Natural killer cell (primary cell): ENCODE results near the gene CGB3. TPM values are rescaled to one million over a fixed set of nuclear protein-coding genes. Genes with fewer than 3 reads are reported as not detected.

Experiments used
- ATAC-seq, 3 donors: fragments of 150-1000 bp in 2 of 3; fragments of 200-7000 bp in 1 of 3; cut with Tn5 transposase; 1 replicate in 1 of 3; 2 replicates in 2 of 3; pipeline ENCODE4 v1.10.0; 2021; ENCODE audit warnings: mild to moderate bottlenecking in 2 of 3, moderate library complexity in 2 of 3
- DNase-seq, 2 donors: peaks; one replicate each; pipeline versions ENCODE4 v3.0.0 to v3.0.0-alpha.2; 2013 to 2021; ENCODE audit warnings: mixed read lengths in 1 of 2
- H3K27ac ChIP-seq: one replicate; pipeline ENCODE4 v1.5.1; 2013; ENCODE audit warnings: mild to moderate bottlenecking, low read length
- H3K27me3 ChIP-seq: one replicate; pipeline ENCODE4 v1.6.1; 2013; ENCODE audit warnings: low read length; ENCODE audit not compliant: control insufficient read depth, insufficient read depth
- H3K36me3 ChIP-seq: one replicate; pipeline ENCODE4 v1.6.1; 2013; ENCODE audit warnings: low read length; ENCODE audit not compliant: control insufficient read depth, insufficient read depth
- H3K4me1 ChIP-seq: one replicate; pipeline ENCODE4 v1.6.1; 2013; ENCODE audit warnings: low read length; ENCODE audit not compliant: control insufficient read depth, insufficient read depth
- H3K4me3 ChIP-seq: one replicate; pipeline ENCODE4 v1.5.1; 2013; ENCODE audit warnings: low read length
- H3K9me3 ChIP-seq: one replicate; pipeline ENCODE4 v1.6.1; 2013; ENCODE audit warnings: low read length; ENCODE audit not compliant: control insufficient read depth, insufficient read depth
- H3K27ac Mint-ChIP-seq, 2 donors: one replicate each; pipeline ENCODE4 v1.8.0; 2022; ENCODE audit warnings: mild to moderate bottlenecking in 2 of 2, mixed read lengths in 2 of 2, moderate library complexity in 1 of 2
- H3K27me3 Mint-ChIP-seq, 2 donors: one replicate each; pipeline ENCODE4 v1.8.0; 2022; ENCODE audit warnings: low read depth in 2 of 2, mixed read lengths in 2 of 2
- H3K36me3 Mint-ChIP-seq: one replicate; pipeline ENCODE4 v1.8.0; 2022; ENCODE audit warnings: mixed read lengths
- H3K4me1 Mint-ChIP-seq, 2 donors: one replicate each; pipeline ENCODE4 v1.8.0; 2022; ENCODE audit warnings: mixed read lengths in 2 of 2
- H3K4me3 Mint-ChIP-seq: one replicate; pipeline ENCODE4 v1.8.0; 2022; ENCODE audit warnings: mild to moderate bottlenecking, moderate library complexity, mixed read lengths
- H3K9me3 Mint-ChIP-seq, 2 donors: one replicate each; pipeline ENCODE4 v1.8.0; 2022; ENCODE audit warnings: mixed read lengths in 2 of 2
- CTCF ChIP-seq: fragments of 200-600 bp; IDR thresholded peaks from one replicate; pipeline ENCODE4 v1.8.0; 2022; ENCODE audit warnings: antibody characterized with exemption
- WGBS: methylation state at CpG from one replicate; pipeline ENCODE4 v1.1.7; 2013; ENCODE audit warnings: missing lambda C conversion rate; ENCODE audit not compliant: insufficient coverage; 5-methylcytosine and 5-hydroxymethylcytosine counted together
- intact Hi-C: fragments of 100-400 bp; cut with micrococcal nuclease; formaldehyde crosslinking; loops from one replicate; pipeline ENCODE4 v1.14.2; 2022
- total RNA-seq, 4 donors: library from RNA; stranded (reverse); fragments of 120-200 nt in 1 of 4; gene quantifications; one replicate each; pipeline versions ENCODE4 v1.2.3 to v1.2.4, GENCODE V29; 2013 to 2022

CGB3 gene
- total RNA-seq, 3 donors from 2014 or later (not counting 1 experiment from before 2014, with no cell fraction given): not detected

GRCh38 chr19:49009828-49010227 is 14.3 kb downstream of the CGB3 start:
- Mint-ChIP-seq H3K9me3 (no peaks in the 10 kb centered on the region), H3K4me3 (no peak overlapping the region), H3K27ac (no peak overlapping the region), H3K36me3 (no peaks in the 10 kb centered on the region), H3K4me1 (no peaks in the 10 kb centered on the region), H3K27me3 (no peaks in the 10 kb centered on the region)
- no peak for ATAC-seq
- Histone ChIP-seq H3K27ac (no peak overlapping the region), H3K27me3 (no peaks in the 10 kb centered on the region), H3K9me3 (no peaks in the 10 kb centered on the region), H3K4me1 (no peaks in the 10 kb centered on the region), H3K4me3 (no peak overlapping the region), H3K36me3 (peaks cover 45% of the 10 kb centered on the region)
- DNase-seq: no peak
- intact Hi-C loops: no loop called here
- no peak for TF ChIP-seq CTCF
- WGBS: 95% methylated on average over 18 of the region's 18 CpGs

GRCh38 chr19:49006905-49007304 is 17.2 kb downstream of the CGB3 start:
- intact Hi-C loops: no loop called here
- H3K27ac ChIP-seq: no peak overlapping the region
- no peaks in the 10 kb centered on the region for H3K4me1 Mint-ChIP-seq
- no peaks in the 10 kb centered on the region for H3K27me3 ChIP-seq
- no peaks in the 10 kb centered on the region for H3K27me3 Mint-ChIP-seq
- no peak overlapping the region for H3K4me3 Mint-ChIP-seq
- H3K4me3 ChIP-seq: no peak overlapping the region
- H3K9me3 Mint-ChIP-seq: no peaks in the 10 kb centered on the region
- 98% methylated on average over 22 of the region's 22 CpGs for WGBS
- H3K27ac Mint-ChIP-seq: no peak overlapping the region
- TF ChIP-seq CTCF: no peak
- DNase-seq: no peak
- peaks cover 55% of the 10 kb centered on the region for H3K36me3 ChIP-seq
- no peaks in the 10 kb centered on the region for H3K36me3 Mint-ChIP-seq
- H3K9me3 ChIP-seq: no peaks in the 10 kb centered on the region
- ATAC-seq: no peak
- H3K4me1 ChIP-seq: no peaks in the 10 kb centered on the region

GRCh38 chr19:49004964-49005614 is 19.0 kb downstream of the CGB3 start:
- no peaks in the 10 kb centered on the region for H3K9me3 Mint-ChIP-seq
- H3K4me1 Mint-ChIP-seq: no peaks in the 10 kb centered on the region
- H3K4me3 Mint-ChIP-seq: no peak overlapping the region
- 96% methylated on average over 7 of the region's 7 CpGs for WGBS
- Histone ChIP-seq H3K9me3 (no peaks in the 10 kb centered on the region), H3K4me1 (no peaks in the 10 kb centered on the region), H3K27me3 (no peaks in the 10 kb centered on the region), H3K36me3 (peaks cover 39% of the 10 kb centered on the region), H3K27ac (no peak overlapping the region), H3K4me3 (no peak overlapping the region)
- ATAC-seq: no peak
- no peaks in the 10 kb centered on the region for H3K36me3 Mint-ChIP-seq
- intact Hi-C loops: no loop called here
- TF ChIP-seq CTCF: no peak
- DNase-seq: no peak
- H3K27ac Mint-ChIP-seq: no peak overlapping the region
- H3K27me3 Mint-ChIP-seq: no peaks in the 10 kb centered on the region

GRCh38 chr19:49004133-49004532 is 20.0 kb downstream of the CGB3 start:
- WGBS: 96% methylated on average over 15 of the region's 15 CpGs
- DNase-seq (no peak), ATAC-seq (no peak)
- no peaks in the 10 kb centered on the region for H3K27me3 ChIP-seq
- no peaks in the 10 kb centered on the region for H3K9me3 ChIP-seq
- peaks cover 30% of the 10 kb centered on the region for H3K36me3 ChIP-seq
- no peak overlapping the region for H3K4me3 ChIP-seq
- Mint-ChIP-seq H3K9me3 (no peaks in the 10 kb centered on the region), H3K27me3 (no peaks in the 10 kb centered on the region), H3K36me3 (no peaks in the 10 kb centered on the region), H3K4me3 (no peak overlapping the region), H3K4me1 (no peaks in the 10 kb centered on the region), H3K27ac (no peak overlapping the region)
- TF ChIP-seq CTCF: no peak
- no peaks in the 10 kb centered on the region for H3K4me1 ChIP-seq
- intact Hi-C loops: no loop called here
- H3K27ac ChIP-seq: no peak overlapping the region
